ENCODE measurements around the gene PROZ.

The PROZ gene

GRCh38 chr13:113114511-113115362, 43.7 kb upstream of the PROZ start:
- Histone ChIP-seq H3K36me3 (replicated peaks; ENCODE audit: low read depth, low read length) (no peaks in the 10 kb centered on the region), H3K4me2 (ENCODE audit: low read length) (no peak overlapping the region), H3K4me3 (ENCODE audit: low read length) (no peak overlapping the region)

DNA sequence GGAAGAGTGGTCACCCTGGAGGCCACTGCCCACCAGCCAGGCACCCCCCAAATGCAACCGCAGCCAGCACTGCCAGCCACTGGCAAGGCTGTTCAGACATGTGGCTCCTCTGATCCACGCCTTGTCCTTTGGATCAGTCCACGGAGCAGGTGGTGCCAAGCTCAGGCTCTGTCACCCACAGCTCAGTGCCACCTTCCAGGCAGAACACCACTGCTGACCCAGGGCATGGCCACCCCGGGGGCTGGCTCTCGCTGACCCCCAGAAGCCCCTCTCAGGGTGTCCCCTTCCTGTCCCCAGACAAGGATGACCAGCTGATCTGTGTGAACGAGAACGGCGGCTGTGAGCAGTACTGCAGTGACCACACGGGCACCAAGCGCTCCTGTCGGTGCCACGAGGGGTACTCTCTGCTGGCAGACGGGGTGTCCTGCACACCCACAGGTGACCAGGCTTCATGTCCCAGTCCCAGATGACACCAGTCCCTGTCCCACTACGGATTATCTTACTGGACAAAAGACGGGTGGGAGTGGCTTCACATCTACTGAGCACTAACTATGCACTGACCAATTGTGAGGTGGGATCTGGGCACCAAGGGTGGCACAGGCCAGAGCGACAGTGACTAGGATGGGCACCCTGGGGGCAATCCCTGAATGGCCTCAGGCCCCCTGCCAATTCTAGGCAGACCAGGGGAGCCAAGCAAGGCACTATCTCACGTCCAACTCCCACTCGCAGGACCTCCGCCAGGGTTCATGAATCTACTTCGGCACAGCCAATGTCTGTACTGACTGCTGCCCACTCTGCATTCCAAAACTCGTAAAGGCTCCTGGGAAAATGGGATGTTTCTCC, 42.9 kb upstream of the PROZ start:
- TF ChIP-seq CTCF (IDR thresholded peaks at IDR 0.05; ENCODE audit: low read depth, low read length): no peak
- TF ChIP-seq EZH2phosphoT487 (IDR thresholded peaks at IDR 0.05; ENCODE audit: low read depth): no peak
- Histone ChIP-seq H3K27ac (ENCODE audit: low read length) (no peak overlapping the region), H3K4me3 (ENCODE audit: low read length) (no peak overlapping the region), H4K20me1 (ENCODE audit: insufficient read depth, low read length) (no peaks in the 10 kb centered on the region), H3K4me2 (ENCODE audit: low read length) (no peak overlapping the region), H2AFZ (ENCODE audit: low read depth, low read length) (no peak overlapping the region), H3K9ac (ENCODE audit: low read length) (no peak overlapping the region), H3K9me3 (ENCODE audit: insufficient read depth, low read length) (no peaks in the 10 kb centered on the region), H3K36me3 (replicated peaks; ENCODE audit: low read depth, low read length) (no peaks in the 10 kb centered on the region), H3K27me3 (ENCODE audit: low read depth, low read length) (0 out of 2 replicates have a peak, but pooled peaks cover 4% of the 10 kb centered on the region), H3K4me1 (ENCODE audit: low read length) (no peaks in the 10 kb centered on the region), H3K79me2 (ENCODE audit: low read length) (no peaks in the 10 kb centered on the region)

More at GRCh38 chr13:113114511-113115362, 43.7 kb upstream of the PROZ start:
- no peaks in the 10 kb centered on the region for H4K20me1 ChIP-seq (ENCODE audit: insufficient read depth, low read length)
- H3K9ac ChIP-seq (ENCODE audit: low read length): no peak overlapping the region
- no peaks in the 10 kb centered on the region for H3K4me1 ChIP-seq (ENCODE audit: low read length)
- H3K27ac ChIP-seq (ENCODE audit: low read length): no peak overlapping the region
- H2AFZ ChIP-seq (ENCODE audit: low read depth, low read length): no peak overlapping the region
- H3K27me3 ChIP-seq (ENCODE audit: low read depth, low read length): 0 out of 2 replicates have a peak, but pooled peaks cover 4% of the 10 kb centered on the region
- TF ChIP-seq EZH2phosphoT487 (IDR thresholded peaks at IDR 0.05; ENCODE audit: low read depth) (no peak), CTCF (IDR thresholded peaks at IDR 0.05; ENCODE audit: low read depth, low read length) (no peak)
- no peaks in the 10 kb centered on the region for H3K79me2 ChIP-seq (ENCODE audit: low read length)
- H3K9me3 ChIP-seq (ENCODE audit: insufficient read depth, low read length): no peaks in the 10 kb centered on the region

GRCh38 chr13:113116206-113116800, 42.1 kb upstream of the PROZ start:
- no peak overlapping the region for H3K27ac ChIP-seq (ENCODE audit: low read length)
- H3K9me3 ChIP-seq (ENCODE audit: insufficient read depth, low read length): no peaks in the 10 kb centered on the region
- H3K4me3 ChIP-seq (ENCODE audit: low read length): no peak overlapping the region
- H3K79me2 ChIP-seq (ENCODE audit: low read length): no peaks in the 10 kb centered on the region
- TF ChIP-seq CTCF (IDR thresholded peaks at IDR 0.05; ENCODE audit: low read depth, low read length): no peak
- TF ChIP-seq EZH2phosphoT487 (IDR thresholded peaks at IDR 0.05; ENCODE audit: low read depth): no peak
- H2AFZ ChIP-seq (ENCODE audit: low read depth, low read length): no peak overlapping the region
- H3K4me1 ChIP-seq (ENCODE audit: low read length): no peaks in the 10 kb centered on the region
- H3K9ac ChIP-seq (ENCODE audit: low read length): no peak overlapping the region
- H3K4me2 ChIP-seq (ENCODE audit: low read length): no peak overlapping the region
- H3K27me3 ChIP-seq (ENCODE audit: low read depth, low read length): 0 out of 2 replicates have a peak, but pooled peaks cover 4% of the 10 kb centered on the region
- no peaks in the 10 kb centered on the region for H3K36me3 ChIP-seq (replicated peaks; ENCODE audit: low read depth, low read length)
- H4K20me1 ChIP-seq (ENCODE audit: insufficient read depth, low read length): no peaks in the 10 kb centered on the region
